ENCODE results near the gene SLC2A6.

GRCh38 chr9:133505901-133506652 lies 27.2 kb upstream of the SLC2A6 start:
- TF ChIP-seq CTCF (conservative IDR thresholded peaks at IDR 0.05; ENCODE audit: low read length): no peak
- TF ChIP-seq EZH2phosphoT487 (IDR thresholded peaks at IDR 0.05; ENCODE audit: borderline replicate concordance): no peak
